Measurements from ENCODE around the gene RGS13. TPM values are rescaled to one million over a fixed set of nuclear protein-coding genes. Genes with fewer than 3 reads are reported as not detected.

The RGS13 gene
- total and polyA plus RNA-seq, 4 donors, result 0.14 to 1.3 (median 0.51) TPM

DNA sequence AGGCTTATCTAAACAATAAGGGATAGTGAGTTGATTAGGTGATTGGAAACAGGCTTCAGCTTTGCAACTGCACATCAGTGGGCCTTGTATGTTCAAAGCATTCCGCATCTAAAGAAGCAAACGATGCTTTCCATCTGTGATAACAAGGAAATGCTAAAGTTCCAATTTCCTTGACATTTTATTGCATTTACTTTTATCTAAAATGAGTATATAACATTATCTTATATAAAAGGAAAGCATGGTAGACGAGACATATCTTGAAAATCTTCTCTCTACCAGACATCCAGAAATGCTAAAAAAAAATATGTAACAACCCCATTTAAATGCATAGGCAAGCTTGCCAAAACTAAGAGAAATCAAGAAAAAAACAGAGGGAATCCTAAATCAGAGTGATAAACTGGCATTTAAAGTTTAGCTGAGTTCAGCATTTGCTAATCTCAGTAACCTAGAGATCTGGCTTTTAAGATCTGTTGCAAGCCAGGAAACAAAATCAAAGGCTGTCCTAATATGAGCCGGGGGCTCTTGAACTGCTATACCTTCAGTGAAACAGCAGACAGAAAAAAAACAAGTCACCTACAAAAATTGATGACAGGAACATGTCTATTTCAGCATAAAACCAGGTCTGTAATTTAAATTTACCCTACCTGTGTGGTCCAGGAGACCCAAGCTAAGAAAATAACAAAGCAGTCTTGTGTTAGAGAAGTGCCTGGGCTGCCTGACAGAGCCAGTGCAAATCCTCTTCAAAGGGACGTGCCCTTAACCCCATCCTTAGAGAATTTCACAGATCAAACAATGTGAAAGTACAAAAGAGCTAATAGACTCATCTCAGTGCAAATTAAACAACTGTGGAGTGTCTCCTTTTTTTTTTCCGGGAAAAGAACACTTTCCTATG is 3.1 kb upstream of the RGS13 start:
- H3K9me3 ChIP-seq (ENCODE audit: control insufficient read depth in 4 of 4, insufficient read depth in 3 of 4, low read length in 3 of 4), result no peaks in the 10 kb centered on the region
- no peaks in the 10 kb centered on the region for H3K36me3 ChIP-seq (ENCODE audit: control insufficient read depth in 4 of 4, insufficient read depth in 4 of 4, low read length in 4 of 4)
- H3K27me3 ChIP-seq (ENCODE audit: control insufficient read depth in 3 of 3, insufficient read depth in 3 of 3, low read length in 2 of 3), result no peaks in the 10 kb centered on the region
- peaks cover 0 to 84% (median 35%) of the 10 kb centered on the region in 5 donors for H3K4me1 ChIP-seq (ENCODE audit: control insufficient read depth in 5 of 5, insufficient read depth in 5 of 5, low read length in 5 of 5)
- TF ChIP-seq, protein P1, sequence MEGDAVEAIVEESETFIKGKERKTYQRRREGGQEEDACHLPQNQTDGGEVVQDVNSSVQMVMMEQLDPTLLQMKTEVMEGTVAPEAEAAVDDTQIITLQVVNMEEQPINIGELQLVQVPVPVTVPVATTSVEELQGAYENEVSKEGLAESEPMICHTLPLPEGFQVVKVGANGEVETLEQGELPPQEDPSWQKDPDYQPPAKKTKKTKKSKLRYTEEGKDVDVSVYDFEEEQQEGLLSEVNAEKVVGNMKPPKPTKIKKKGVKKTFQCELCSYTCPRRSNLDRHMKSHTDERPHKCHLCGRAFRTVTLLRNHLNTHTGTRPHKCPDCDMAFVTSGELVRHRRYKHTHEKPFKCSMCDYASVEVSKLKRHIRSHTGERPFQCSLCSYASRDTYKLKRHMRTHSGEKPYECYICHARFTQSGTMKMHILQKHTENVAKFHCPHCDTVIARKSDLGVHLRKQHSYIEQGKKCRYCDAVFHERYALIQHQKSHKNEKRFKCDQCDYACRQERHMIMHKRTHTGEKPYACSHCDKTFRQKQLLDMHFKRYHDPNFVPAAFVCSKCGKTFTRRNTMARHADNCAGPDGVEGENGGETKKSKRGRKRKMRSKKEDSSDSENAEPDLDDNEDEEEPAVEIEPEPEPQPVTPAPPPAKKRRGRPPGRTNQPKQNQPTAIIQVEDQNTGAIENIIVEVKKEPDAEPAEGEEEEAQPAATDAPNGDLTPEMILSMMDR (IDR thresholded peaks at IDR 0.05; ENCODE audit: control extremely low read depth, extremely low read depth), result no peak
- H3K4me3 ChIP-seq, result no peak overlapping the region
- 63 to 74% methylated on average over 6 of the region's 6 CpGs for WGBS, 2 donors
- ATAC-seq (ENCODE audit: insufficient read depth, low FRiP score), result no peak
- DNase-seq, result peak; percentile 73 to 98 (median 98)
- H3K27ac ChIP-seq (ENCODE audit: low read depth in 1 of 2, low read length in 1 of 2), result no peak overlapping the region
- peak overlapping the region in 1 of 2 donors; percentile 3 for H3K9ac ChIP-seq (ENCODE audit: insufficient read depth in 1 of 2, low read length in 2 of 2)

DNA sequence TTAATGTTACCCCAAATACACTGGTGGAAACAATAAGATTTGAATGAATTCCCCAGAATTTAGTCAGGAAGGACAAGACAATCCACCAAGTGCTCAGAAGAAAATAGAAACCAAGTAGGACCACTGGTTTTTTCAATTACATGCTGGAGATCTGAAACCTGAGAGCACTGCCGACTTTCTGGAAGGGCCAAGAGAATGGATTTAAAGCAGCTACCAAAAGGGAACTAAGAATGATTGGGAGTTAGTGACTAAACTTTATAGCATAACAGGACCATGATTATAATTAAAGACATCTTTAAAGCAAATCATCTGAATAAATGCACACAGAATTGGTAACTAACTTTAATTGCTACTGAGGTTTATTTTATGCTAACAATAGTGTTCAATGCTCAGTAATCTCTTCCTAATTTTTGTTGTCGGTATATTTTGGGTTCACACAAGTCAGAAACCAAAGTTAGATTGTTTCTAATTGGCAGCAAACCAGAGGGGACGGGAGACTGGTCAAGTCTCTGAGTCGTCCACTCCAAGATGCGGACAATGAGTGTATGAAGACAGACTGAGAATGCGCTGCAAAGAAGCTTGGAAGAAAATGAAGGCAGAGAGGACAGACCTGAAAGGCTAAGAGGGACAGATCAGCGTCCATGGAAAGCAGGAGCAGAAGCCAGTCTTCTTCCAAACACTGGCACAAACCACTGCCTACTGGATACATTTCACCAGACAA is 2.3 kb upstream of the RGS13 start:
- H3K9me3 ChIP-seq (ENCODE audit: control insufficient read depth in 4 of 4, insufficient read depth in 3 of 4, low read length in 3 of 4), result no peaks in the 10 kb centered on the region
- no peaks in the 10 kb centered on the region for H3K36me3 ChIP-seq (ENCODE audit: control insufficient read depth in 4 of 4, insufficient read depth in 4 of 4, low read length in 4 of 4)
- H3K4me1 ChIP-seq (ENCODE audit: control insufficient read depth in 5 of 5, insufficient read depth in 5 of 5, low read length in 5 of 5), result peaks cover 0 to 76% (median 27%) of the 10 kb centered on the region in 5 donors
- no peaks in the 10 kb centered on the region for H3K27me3 ChIP-seq (ENCODE audit: control insufficient read depth in 3 of 3, insufficient read depth in 3 of 3, low read length in 2 of 3)
- H3K9ac ChIP-seq (ENCODE audit: insufficient read depth in 1 of 2, low read length in 2 of 2), result peak overlapping the region in 1 of 2 donors; percentile 3
- DNase-seq (peak in 2 of 3 donors; percentile 60 to 69), ATAC-seq (ENCODE audit: insufficient read depth, low FRiP score) (no peak)
- no peak overlapping the region for H3K4me3 ChIP-seq
- H3K27ac ChIP-seq (ENCODE audit: low read depth in 1 of 2, low read length in 1 of 2), result no peak overlapping the region
- TF ChIP-seq, protein P1 (IDR thresholded peaks at IDR 0.05; ENCODE audit: control extremely low read depth, extremely low read depth), result no peak
- 73 to 87% methylated on average over 7 of the region's 7 CpGs for WGBS, 2 donors

- no peak for DNase-seq
- ATAC-seq (ENCODE audit: insufficient read depth, low FRiP score), result no peak
- WGBS, 2 donors, result 79 to 85% methylated on average over 2 of the region's 2 CpGs
- Histone ChIP-seq H3K27ac (ENCODE audit: low read depth in 1 of 2, low read length in 1 of 2) (no peak overlapping the region), H3K9ac (ENCODE audit: insufficient read depth in 1 of 2, low read length in 2 of 2) (no peak overlapping the region), H3K27me3 (ENCODE audit: control insufficient read depth in 3 of 3, insufficient read depth in 3 of 3, low read length in 2 of 3) (no peaks in the 10 kb centered on the region), H3K4me1 (ENCODE audit: control insufficient read depth in 5 of 5, insufficient read depth in 5 of 5, low read length in 5 of 5) (peaks cover 0 to 74% (median 16%) of the 10 kb centered on the region in 5 donors), H3K9me3 (ENCODE audit: control insufficient read depth in 4 of 4, insufficient read depth in 3 of 4, low read length in 3 of 4) (no peaks in the 10 kb centered on the region), H3K36me3 (ENCODE audit: control insufficient read depth in 4 of 4, insufficient read depth in 4 of 4, low read length in 4 of 4) (no peaks in the 10 kb centered on the region), H3K4me3 (no peak overlapping the region)
- TF ChIP-seq, protein P1 (IDR thresholded peaks at IDR 0.05; ENCODE audit: control extremely low read depth, extremely low read depth), result no peak
These were observed 906 bp upstream of the RGS13 start for GRCh38 chr1:192635041-192635440.
